HEK293 (cell line): ENCODE results near the gene FOXC2.

Source experiments
- CTCF ChIA-PET: fragments of 350-600 bp; formaldehyde crosslinking; extraction: SDS; loops from one replicate; lab custom pipeline; 2021; ENCODE audit warnings: antibody characterized with exemption; lab: Yijun Ruan, JAX
- POLR2A ChIA-PET: fragments of 300-600 bp; formaldehyde crosslinking; extraction: SDS; loops from one replicate; lab custom pipeline; 2020; ENCODE audit warnings: antibody characterized with exemption, inconsistent platforms; lab: Yijun Ruan, JAX
- H3K27ac ChIP-seq: fragments of 200-500 bp; sonication (Bioruptor generic); 2 replicates; pipeline ENCODE4 v1.5.1; 2014; ENCODE audit warnings: low read depth, low read length, control low read depth, inconsistent platforms; ENCODE audit errors: extremely low read depth
- H3K36me3 ChIP-seq, 2 experiments: fragments of 200-500 bp in 1 of 2; sonication (Bioruptor generic) in 1 of 2; 1 replicate in 1 of 2; 2 replicates in 1 of 2; pipeline ENCODE4 v1.5.1; 2014 to 2017; ENCODE audit warnings: inconsistent platforms in 2 of 2, low read length in 2 of 2; ENCODE audit not compliant: control insufficient read depth in 2 of 2, insufficient read depth in 1 of 2
- H3K4me1 ChIP-seq: fragments of 200-500 bp; sonication (Bioruptor generic); 2 replicates; pipeline ENCODE4 v1.5.1; 2014; ENCODE audit warnings: mild to moderate bottlenecking, low read length, inconsistent platforms; ENCODE audit not compliant: control insufficient read depth, insufficient read depth
- H3K4me3 ChIP-seq: 2 replicates; pipeline ENCODE4 v1.5.1; 2011; ENCODE audit warnings: low read depth, mild to moderate bottlenecking, control low read depth, low read length, moderate library complexity
- H3K9me3 ChIP-seq: fragments of 200-500 bp; sonication (Bioruptor generic); 2 replicates; pipeline ENCODE4 v1.5.1; 2014; ENCODE audit warnings: low read depth, low read length, inconsistent platforms; ENCODE audit not compliant: control insufficient read depth, insufficient read depth
- YY2 ChIP-seq: fragments of 450-650 bp; formaldehyde crosslinking; IDR thresholded peaks from 2 replicates; pipeline ENCODE4 v1.5.1; 2016; ENCODE audit warnings: missing biosample characterization, missing genetic modification characterization
- ZNF146 ChIP-seq: fragments of 450-650 bp; formaldehyde crosslinking; IDR thresholded peaks from 2 replicates; pipeline ENCODE4 v1.5.1; 2016; ENCODE audit warnings: missing biosample characterization, missing genetic modification characterization
- ZNF2 ChIP-seq: fragments of 450-650 bp; formaldehyde crosslinking; IDR thresholded peaks from 2 replicates; pipeline ENCODE4 v1.5.1; 2016; ENCODE audit warnings: missing biosample characterization, missing genetic modification characterization
- ZNF324 ChIP-seq: fragments of 450-650 bp; formaldehyde crosslinking; IDR thresholded peaks from 2 replicates; pipeline ENCODE4 v1.5.1; 2016; ENCODE audit warnings: missing biosample characterization, missing genetic modification characterization
- ZNF366 ChIP-seq: fragments of 450-650 bp; formaldehyde crosslinking; conservative IDR thresholded peaks from 2 replicates; pipeline ENCODE4 v1.5.1; 2016; ENCODE audit warnings: missing biosample characterization, missing genetic modification characterization
- ZNF48 ChIP-seq: fragments of 450-650 bp; formaldehyde crosslinking; IDR thresholded peaks from 2 replicates; pipeline ENCODE4 v1.5.1; 2016; ENCODE audit warnings: missing biosample characterization, missing genetic modification characterization
- ZNF624 ChIP-seq: fragments of 450-650 bp; formaldehyde crosslinking; IDR thresholded peaks from 2 replicates; pipeline ENCODE4 v1.5.1; 2017; ENCODE audit warnings: missing biosample characterization, missing genetic modification characterization
- ZNF626 ChIP-seq: fragments of 450-650 bp; sonication (Bioruptor Pico); formaldehyde crosslinking; IDR thresholded peaks from 2 replicates; pipeline ENCODE4 v1.5.1; 2018; ENCODE audit warnings: missing biosample characterization, missing genetic modification characterization, inconsistent platforms
- ZNF658 ChIP-seq: fragments of 450-650 bp; formaldehyde crosslinking; IDR thresholded peaks from 2 replicates; pipeline ENCODE4; 2016; ENCODE audit warnings: missing biosample characterization, missing genetic modification characterization
- ZNF768 ChIP-seq: fragments of 450-650 bp; formaldehyde crosslinking; IDR thresholded peaks from 2 replicates; pipeline ENCODE4 v1.5.1; 2018; ENCODE audit warnings: missing biosample characterization, mild to moderate bottlenecking, missing genetic modification characterization
- ZSCAN23 ChIP-seq: fragments of 450-650 bp; formaldehyde crosslinking; IDR thresholded peaks from 2 replicates; pipeline ENCODE4 v1.5.1; 2016; ENCODE audit warnings: missing biosample characterization, missing genetic modification characterization
- TF ChIP-seq, protein P1 (sequence below): fragments of 450-650 bp; formaldehyde crosslinking; IDR thresholded peaks from 2 replicates; pipeline ENCODE4 v1.5.1; 2016; ENCODE audit warnings: missing biosample characterization, missing genetic modification characterization
- TF ChIP-seq, protein P2 (sequence below): sonication (generic); formaldehyde crosslinking; IDR thresholded peaks from 2 replicates; pipeline ENCODE4 v1.8.1; 2022; ENCODE audit warnings: mild to moderate bottlenecking, moderate library complexity, missing genetic modification reagents
- TF ChIP-seq, protein P3 (sequence below): fragments of 450-650 bp; formaldehyde crosslinking; IDR thresholded peaks from 2 replicates; pipeline ENCODE4 v1.5.1; 2016; ENCODE audit warnings: missing biosample characterization, missing genetic modification characterization
- TF ChIP-seq, protein P4 (sequence below): fragments of 450-650 bp; formaldehyde crosslinking; IDR thresholded peaks from 2 replicates; pipeline ENCODE4 v1.5.1; 2017; ENCODE audit warnings: missing biosample characterization, missing genetic modification characterization
- TF ChIP-seq, protein P5 (sequence below): fragments of 450-650 bp; formaldehyde crosslinking; IDR thresholded peaks from 2 replicates; pipeline ENCODE4 v1.5.1; 2016; ENCODE audit warnings: missing biosample characterization, missing genetic modification characterization

The FOXC2 gene

DNA sequence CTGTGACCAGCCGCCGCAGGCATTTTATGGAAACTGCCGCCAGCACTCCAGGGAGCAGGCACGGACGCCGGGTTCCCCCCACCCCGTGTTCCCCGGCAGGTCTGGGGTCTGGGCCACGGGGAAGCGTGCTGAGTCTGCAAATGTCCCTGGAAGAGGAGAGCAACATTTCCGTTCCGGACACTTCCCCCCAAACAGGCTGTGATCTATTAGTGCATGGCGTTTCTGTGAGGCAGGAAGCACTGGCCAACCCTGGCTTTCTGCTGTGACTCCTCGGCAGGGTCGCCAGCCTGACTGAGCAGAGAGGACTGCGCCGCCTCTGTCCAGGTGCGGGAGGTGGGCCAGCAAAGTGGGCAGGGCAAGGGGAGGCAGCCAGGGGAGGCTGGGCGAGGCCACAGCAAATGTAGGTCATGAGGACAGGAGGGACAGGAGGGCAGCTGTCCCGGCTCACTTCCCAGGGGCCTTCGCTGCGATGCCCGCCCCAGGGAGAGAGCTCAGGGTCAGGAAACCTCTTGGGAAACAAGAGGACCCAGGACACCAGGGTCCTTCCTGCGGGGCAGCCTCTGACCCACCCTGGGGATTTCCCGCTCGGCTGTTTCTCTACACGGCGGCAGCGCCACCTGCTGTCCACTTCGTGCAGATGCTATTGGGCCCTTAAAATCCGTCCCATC, 46.8 kb upstream of the FOXC2 start (continued):
- TF ChIP-seq ZNF48 (tag by site-specific recombination) (no peak), ZNF146 (tag by site-specific recombination) (no peak), ZNF626 (tag by site-specific recombination) (no peak)
- TF ChIP-seq, protein P1, sequence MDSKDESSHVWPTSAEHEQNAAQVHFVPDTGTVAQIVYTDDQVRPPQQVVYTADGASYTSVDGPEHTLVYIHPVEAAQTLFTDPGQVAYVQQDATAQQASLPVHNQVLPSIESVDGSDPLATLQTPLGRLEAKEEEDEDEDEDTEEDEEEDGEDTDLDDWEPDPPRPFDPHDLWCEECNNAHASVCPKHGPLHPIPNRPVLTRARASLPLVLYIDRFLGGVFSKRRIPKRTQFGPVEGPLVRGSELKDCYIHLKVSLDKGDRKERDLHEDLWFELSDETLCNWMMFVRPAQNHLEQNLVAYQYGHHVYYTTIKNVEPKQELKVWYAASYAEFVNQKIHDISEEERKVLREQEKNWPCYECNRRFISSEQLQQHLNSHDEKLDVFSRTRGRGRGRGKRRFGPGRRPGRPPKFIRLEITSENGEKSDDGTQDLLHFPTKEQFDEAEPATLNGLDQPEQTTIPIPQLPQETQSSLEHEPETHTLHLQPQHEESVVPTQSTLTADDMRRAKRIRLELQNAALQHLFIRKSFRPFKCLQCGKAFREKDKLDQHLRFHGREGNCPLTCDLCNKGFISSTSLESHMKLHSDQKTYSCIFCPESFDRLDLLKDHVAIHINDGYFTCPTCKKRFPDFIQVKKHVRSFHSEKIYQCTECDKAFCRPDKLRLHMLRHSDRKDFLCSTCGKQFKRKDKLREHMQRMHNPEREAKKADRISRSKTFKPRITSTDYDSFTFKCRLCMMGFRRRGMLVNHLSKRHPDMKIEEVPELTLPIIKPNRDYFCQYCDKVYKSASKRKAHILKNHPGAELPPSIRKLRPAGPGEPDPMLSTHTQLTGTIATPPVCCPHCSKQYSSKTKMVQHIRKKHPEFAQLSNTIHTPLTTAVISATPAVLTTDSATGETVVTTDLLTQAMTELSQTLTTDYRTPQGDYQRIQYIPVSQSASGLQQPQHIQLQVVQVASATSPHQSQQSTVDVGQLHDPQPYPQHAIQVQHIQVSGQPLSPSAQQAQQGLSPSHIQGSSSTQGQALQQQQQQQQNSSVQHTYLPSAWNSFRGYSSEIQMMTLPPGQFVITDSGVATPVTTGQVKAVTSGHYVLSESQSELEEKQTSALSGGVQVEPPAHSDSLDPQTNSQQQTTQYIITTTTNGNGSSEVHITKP, result peak; percentile 18; the same call in 1 of the 2 replicates
- TF ChIP-seq, protein P2, sequence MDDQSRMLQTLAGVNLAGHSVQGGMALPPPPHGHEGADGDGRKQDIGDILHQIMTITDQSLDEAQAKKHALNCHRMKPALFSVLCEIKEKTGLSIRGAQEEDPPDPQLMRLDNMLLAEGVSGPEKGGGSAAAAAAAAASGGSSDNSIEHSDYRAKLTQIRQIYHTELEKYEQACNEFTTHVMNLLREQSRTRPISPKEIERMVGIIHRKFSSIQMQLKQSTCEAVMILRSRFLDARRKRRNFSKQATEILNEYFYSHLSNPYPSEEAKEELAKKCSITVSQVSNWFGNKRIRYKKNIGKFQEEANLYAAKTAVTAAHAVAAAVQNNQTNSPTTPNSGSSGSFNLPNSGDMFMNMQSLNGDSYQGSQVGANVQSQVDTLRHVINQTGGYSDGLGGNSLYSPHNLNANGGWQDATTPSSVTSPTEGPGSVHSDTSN (CRISPR knock-in tag), result no peak

DNA sequence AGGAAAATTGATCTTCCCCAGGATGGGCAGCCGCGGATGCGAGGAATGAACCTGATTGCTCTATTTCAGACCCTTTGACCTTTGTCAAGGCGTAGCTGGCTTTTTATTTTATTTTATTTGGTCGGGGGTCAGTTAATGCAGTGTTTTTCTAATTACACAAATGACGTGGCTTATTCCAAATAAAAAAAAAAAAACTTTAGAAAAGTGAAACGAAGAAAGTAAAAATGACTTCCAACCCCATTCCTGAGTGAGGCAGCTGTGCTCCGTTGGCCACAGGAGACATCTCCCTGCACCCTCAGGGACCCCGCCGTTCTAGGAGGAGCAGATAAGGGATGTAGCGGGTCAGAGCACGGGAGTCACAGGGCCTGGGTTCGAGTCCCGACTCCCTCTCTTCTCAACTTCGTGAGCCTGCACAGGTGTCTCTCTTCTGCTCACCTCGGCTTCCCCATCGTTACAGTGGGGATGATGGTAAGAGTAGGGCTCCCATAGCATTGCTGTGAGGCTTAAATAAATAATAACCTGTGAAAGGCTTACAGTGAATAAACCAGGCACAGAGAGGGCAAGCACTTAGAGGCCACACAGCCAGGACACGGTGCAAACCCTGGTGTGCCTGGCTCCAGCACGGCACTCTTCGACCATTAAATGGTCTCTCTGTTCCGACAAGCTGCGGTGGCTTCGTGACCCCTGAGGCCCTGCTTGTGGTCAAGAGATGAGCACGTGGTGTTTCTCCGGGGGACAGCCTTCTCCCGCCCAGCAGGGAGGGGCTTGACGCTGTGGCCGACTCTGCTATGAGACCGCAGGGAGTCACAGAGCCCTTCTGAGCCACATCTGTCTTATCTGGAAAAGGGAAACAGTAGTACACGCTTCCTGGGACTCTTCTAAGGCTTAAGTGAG, 46.1 kb upstream of the FOXC2 start:
- CTCF ChIA-PET, result interaction anchor here (0.6 to 6.0 kb wide), 33 partner anchors 9 to 758 kb away, joined by 3 to 135 read pairs (median 4); no protein-coding TSS in a partner anchor
- peak; percentile 46; the same call in 1 of the 2 replicates for TF ChIP-seq ZNF768 (tag by site-specific recombination)
- no peak for TF ChIP-seq ZNF324 (tag by site-specific recombination)
- peaks cover 0 to under 1% of the 10 kb centered on the region in 2 experiments; a peak in 1 of 3 replicates for H3K36me3 ChIP-seq
- no peak overlapping the region for H3K27ac ChIP-seq
- H3K4me1 ChIP-seq, result no peaks in the 10 kb centered on the region
- no peaks in the 10 kb centered on the region for H3K9me3 ChIP-seq
- H3K4me3 ChIP-seq, result no peak overlapping the region
- POLR2A ChIA-PET, result no interaction called here

DNA sequence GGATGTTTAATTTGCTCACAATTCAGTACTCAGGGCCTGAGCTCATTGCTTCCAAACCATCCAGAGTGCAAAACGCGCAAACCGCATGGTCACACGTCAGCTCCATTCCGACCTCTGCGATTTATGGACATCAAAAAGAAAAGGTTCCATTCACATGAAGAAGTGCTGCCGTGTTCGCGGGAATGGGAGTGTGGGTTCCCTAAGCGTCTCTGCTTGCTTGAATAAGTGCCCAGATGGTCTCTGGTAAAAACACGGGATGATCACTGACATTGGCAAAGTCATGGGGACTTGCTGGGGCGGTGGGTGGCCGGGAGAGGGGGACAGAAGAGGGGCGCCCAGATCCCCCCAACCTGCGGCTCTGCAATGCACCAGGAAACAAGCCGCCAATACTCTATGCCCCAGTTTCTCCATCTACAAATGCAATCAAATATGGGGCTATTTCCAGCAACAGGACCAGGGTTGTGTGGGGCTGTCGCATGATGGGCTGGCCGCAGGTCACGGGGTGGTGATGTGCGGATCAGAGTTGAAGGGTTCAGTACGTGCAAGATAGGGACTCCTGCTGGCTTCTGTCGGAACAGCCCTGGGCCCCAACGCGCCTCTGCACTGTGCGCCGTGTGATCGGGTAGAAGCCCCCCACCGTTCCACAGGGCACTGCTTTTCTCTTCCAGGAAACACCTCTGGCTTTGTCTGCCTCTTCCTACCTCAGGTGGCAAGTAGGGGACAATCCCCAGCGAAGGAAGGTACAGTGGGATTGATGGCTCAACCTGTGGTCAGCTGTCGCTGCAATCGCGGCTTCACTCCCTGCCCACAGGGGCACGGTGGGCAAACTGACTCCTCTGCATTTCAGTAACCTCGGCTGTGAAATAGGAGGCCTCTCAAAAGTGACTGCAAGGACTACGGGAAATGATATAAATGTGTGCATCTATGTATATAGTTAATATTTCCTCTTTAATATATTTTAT, 45.1 kb upstream of the FOXC2 start:
- Histone ChIP-seq H3K4me3 (no peak overlapping the region), H3K4me1 (no peaks in the 10 kb centered on the region), H3K36me3 (no peaks in the 10 kb centered on the region), H3K9me3 (no peaks in the 10 kb centered on the region), H3K27ac (no peak overlapping the region)
- CTCF ChIA-PET, result interaction anchor here (0.6 to 6.0 kb wide), 10 partner anchors 130 to 757 kb away, joined by 3 to 135 read pairs (median 4); no protein-coding TSS in a partner anchor
- POLR2A ChIA-PET, result no interaction called here
- TF ChIP-seq ZSCAN23 (tag by site-specific recombination) (no peak), ZNF366 (tag by site-specific recombination) (no peak), ZNF768 (tag by site-specific recombination) (no peak), YY2 (tag by site-specific recombination) (no peak), ZNF658 (no peak), ZNF2 (no peak), ZNF624 (tag by site-specific recombination) (no peak)
- TF ChIP-seq, protein P3, sequence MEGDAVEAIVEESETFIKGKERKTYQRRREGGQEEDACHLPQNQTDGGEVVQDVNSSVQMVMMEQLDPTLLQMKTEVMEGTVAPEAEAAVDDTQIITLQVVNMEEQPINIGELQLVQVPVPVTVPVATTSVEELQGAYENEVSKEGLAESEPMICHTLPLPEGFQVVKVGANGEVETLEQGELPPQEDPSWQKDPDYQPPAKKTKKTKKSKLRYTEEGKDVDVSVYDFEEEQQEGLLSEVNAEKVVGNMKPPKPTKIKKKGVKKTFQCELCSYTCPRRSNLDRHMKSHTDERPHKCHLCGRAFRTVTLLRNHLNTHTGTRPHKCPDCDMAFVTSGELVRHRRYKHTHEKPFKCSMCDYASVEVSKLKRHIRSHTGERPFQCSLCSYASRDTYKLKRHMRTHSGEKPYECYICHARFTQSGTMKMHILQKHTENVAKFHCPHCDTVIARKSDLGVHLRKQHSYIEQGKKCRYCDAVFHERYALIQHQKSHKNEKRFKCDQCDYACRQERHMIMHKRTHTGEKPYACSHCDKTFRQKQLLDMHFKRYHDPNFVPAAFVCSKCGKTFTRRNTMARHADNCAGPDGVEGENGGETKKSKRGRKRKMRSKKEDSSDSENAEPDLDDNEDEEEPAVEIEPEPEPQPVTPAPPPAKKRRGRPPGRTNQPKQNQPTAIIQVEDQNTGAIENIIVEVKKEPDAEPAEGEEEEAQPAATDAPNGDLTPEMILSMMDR (tag by site-specific recombination), result no peak
- TF ChIP-seq, protein P4, sequence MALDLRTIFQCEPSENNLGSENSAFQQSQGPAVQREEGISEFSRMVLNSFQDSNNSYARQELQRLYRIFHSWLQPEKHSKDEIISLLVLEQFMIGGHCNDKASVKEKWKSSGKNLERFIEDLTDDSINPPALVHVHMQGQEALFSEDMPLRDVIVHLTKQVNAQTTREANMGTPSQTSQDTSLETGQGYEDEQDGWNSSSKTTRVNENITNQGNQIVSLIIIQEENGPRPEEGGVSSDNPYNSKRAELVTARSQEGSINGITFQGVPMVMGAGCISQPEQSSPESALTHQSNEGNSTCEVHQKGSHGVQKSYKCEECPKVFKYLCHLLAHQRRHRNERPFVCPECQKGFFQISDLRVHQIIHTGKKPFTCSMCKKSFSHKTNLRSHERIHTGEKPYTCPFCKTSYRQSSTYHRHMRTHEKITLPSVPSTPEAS, result no peak
- TF ChIP-seq, protein P5, sequence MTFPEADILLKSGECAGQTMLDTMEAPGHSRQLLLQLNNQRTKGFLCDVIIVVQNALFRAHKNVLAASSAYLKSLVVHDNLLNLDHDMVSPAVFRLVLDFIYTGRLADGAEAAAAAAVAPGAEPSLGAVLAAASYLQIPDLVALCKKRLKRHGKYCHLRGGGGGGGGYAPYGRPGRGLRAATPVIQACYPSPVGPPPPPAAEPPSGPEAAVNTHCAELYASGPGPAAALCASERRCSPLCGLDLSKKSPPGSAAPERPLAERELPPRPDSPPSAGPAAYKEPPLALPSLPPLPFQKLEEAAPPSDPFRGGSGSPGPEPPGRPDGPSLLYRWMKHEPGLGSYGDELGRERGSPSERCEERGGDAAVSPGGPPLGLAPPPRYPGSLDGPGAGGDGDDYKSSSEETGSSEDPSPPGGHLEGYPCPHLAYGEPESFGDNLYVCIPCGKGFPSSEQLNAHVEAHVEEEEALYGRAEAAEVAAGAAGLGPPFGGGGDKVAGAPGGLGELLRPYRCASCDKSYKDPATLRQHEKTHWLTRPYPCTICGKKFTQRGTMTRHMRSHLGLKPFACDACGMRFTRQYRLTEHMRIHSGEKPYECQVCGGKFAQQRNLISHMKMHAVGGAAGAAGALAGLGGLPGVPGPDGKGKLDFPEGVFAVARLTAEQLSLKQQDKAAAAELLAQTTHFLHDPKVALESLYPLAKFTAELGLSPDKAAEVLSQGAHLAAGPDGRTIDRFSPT, result no peak
